GM18511 (cell line): ENCODE results near the gene TSEN54.
"Not testable (repeated sequence)": the region's sequence is repeated elsewhere in the genome, so short reads cannot be mapped to it uniquely, and the experiment has no call there.

Experiments
- ATAC-seq: cut with Tn5 transposase; IDR thresholded peaks from one replicate; pipeline ENCODE4 v1.9.1; 2021; ENCODE audit warnings: mild to moderate bottlenecking, moderate library complexity; ENCODE audit not compliant: unreplicated experiment

Gene TSEN54

DNA sequence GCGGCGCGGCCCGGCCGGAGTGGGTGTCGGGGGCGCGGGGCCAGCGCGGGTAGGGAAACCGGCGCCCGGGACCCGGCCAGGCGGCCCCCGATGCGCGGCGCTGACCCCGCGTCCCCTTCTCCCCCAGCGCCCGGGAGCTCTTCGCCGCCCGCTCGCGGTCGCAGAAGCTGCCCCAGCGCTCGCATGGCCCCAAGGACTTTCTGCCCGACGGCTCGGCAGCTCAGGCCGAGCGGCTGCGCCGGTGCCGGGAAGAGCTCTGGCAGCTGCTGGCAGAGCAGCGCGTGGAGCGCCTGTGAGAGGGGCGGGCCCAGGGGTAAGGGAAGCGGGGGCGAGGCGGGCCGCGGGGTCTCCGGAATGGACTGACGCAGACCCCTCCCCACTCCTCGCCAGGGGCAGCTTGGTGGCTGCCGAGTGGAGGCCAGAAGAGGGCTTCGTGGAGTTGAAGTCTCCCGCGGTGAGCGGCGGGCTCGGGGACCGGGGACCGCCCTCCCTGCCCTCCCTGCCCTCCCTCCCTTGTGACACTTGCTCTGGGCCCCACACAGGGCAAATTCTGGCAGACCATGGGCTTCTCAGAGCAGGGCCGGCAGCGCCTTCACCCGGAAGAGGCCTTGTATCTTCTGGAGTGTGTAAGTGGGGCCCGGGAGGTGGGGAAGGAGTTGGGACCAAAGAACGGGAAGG is 430 bp downstream of the TSEN54 start:
- peak; percentile 24 for ATAC-seq

DNA sequence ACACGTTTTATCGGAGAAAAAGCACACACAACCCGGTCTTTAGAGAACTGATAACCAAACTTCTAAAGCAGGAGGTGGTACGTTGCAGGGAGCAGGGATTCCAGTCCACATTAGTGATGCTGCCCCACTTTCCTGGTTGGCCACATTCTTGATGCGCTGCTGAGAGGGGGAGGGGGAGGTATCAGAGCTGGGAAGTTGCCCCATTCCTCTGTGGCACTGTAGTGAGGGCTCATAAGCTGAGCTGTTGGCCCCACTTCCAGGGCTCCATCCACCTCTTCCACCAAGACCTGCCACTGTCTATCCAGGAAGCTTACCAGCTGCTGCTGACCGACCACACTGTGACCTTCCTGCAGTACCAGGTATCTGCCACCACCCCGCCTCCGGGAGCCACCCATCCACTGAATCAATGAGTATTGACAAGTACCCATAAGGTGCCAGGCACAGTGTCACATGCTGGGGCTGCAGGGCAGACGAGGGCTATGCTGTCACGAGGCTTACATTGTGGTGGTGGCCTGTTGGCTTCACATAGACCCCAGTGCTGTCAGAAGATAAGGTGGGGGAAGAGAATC is 1.1 kb downstream of the TSEN54 start:
- no peak for ATAC-seq

DNA sequence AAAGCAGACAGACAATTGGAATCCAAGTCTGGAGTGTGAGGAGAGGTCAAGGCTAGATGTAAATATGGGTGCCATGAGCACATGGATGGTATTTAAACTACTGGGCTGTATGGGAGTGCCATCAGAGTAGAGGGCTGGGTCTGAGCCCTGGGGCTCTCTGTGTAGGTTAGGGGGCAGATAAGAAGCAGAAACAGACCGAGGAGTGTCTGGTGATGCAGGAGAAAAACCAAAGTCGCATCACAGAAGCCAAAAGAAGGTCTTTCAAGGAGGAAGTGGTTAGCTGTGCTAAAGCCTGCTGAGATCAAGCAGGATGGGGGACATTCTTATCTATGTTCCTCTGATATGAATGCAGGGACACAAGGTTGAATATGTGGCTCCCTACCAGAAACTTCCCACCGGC is 1.9 kb downstream of the TSEN54 start:
- no peak for ATAC-seq

DNA sequence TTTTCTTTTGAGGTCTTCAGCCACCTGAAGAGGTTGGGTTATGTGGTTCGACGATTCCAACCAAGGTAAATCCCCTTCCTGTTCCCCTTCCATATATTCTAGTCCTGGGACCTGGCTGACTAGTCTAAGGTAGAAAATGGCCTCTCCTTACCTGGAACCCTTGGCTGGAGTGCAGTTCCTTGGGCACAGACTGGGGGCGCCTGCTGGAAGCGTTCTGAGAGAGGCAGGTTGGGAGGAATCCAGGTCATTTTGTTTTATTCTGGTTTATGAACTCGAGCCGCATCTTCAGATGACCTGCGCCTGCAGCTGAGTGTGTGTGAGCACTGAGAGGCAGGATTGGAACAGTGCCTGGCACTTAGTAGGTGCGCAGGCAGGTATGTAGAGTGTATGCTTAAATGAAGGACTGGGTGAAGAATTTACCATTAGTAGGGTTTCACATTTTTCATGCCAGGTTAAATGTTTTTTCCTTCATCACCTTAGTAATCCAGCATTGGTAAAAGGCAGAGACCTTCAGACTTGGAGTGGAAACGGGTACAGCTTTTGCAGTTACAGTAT is 2.7 kb downstream of the TSEN54 start:
- no peak for ATAC-seq

DNA sequence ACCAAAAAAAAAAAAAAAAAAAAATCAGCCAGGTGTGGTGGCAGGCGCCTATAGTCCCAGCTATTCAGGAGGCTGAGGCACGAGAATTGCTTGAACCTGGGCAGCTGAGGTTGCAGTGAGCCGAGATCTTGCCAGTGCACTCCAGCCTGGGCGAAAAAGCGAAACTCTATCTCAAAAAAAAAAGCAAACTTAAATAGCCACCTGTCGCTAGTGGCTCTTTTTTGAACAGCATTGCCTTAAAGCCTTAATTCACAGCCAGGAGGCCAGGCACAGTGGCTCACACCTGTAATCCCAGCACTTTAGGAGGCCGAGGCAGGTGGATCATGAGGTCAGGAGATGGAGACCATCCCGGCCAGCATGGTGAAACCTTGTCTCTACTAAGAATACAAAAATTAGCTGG is 4.1 kb downstream of the TSEN54 start:
- ATAC-seq: not testable (repeated sequence)

DNA sequence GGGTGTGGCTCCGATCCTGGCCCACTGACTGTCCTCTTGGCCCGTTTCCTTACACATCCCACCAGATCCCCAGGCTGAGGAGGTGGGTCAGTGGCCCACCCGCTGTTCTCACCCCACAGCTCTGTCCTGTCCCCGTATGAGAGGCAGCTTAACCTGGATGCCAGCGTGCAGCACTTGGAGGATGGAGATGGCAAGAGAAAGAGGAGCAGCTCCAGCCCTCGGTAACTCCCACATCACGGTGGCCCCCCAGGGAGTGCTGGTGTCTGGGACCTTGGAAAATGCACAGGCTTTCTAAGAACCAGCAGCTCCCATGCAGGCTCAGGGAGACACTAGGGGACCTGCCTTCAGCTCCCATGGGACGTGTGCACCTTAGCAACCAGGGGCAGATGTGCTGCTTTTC is 5.0 kb downstream of the TSEN54 start:
- no peak for ATAC-seq

DNA sequence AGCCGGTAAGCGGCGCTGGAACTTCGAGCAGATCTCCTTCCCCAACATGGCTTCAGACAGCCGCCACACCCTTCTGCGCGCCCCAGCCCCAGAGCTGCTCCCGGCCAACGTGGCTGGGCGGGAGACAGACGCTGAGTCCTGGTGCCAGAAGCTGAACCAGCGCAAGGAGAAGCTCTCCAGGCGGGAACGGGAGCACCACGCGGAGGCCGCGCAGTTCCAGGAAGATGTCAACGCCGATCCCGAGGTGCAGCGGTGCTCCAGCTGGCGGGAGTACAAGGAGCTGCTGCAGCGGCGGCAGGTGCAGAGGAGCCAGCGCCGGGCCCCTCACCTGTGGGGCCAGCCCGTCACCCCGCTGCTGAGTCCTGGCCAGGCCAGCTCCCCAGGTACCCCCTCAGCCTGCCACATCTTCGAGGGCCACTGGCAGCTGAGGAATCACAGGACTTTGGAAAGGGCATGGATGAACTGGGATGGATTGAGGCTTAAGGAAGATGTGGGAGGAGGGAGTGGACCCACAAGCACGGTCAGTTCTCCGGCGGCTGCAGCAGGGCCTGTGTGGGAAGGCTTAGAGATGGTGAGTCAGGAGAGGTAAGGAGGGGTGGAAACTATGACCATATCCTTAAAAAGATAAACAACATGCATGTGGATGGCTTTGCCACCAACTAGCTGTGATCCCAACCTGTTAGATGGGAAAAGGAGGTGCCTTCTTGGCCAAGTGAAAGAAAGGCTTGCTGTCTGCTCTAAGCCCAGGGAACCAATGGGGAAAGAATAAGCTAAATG is 5.8 kb downstream of the TSEN54 start:
- no peak for ATAC-seq

DNA sequence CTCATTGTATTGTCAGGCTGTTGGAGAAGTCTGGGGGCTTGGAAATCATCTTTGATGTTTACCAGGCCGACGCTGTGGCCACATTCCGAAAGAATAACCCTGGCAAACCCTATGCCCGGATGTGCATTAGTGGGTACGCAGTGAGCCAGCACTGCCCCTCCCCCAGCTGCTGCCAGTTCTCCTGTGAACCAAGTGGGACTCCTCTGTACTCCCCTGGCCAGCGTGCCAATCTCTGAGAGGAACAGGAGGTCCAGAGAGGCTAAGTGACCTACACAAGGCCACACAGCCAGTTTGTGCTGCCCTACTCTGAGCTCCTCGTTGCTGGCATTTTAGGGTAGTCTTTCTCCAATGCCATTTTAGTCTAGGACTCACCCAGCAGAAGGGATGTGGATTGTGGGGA is 7.3 kb downstream of the TSEN54 start:
- no peak for ATAC-seq

DNA sequence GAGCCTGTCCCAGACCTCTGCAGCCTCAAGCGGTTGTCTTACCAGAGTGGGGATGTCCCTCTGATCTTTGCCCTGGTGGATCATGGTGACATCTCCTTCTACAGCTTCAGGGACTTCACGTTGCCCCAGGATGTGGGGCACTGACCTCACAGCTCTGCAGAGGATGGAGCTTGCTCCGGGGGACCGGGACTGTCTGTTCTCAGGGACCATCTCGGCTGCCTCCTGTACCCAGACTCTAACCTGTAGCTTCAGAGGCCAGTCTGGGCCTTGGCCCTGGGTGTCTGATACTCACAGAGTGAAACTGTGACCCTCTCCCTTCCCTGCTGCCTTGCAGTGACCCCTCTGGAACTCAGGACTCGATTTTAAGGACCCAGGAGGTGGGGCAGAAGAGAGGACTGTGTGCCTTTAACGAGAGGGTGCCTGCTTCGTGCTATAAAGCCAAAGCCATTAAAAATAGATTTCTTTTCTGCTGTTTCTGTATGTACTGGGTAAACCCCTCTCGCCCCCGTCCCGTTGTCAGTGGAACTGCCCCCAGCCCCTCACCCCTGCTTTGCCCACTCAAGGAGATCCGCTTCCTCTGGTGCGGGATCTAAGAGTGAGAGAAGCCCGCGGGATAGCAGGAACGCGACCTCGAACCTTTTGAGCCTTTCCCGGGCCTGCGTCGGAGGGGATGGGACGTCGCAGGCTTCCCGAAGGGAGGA is 8.1 kb downstream of the TSEN54 start:
- ATAC-seq: no peak

DNA sequence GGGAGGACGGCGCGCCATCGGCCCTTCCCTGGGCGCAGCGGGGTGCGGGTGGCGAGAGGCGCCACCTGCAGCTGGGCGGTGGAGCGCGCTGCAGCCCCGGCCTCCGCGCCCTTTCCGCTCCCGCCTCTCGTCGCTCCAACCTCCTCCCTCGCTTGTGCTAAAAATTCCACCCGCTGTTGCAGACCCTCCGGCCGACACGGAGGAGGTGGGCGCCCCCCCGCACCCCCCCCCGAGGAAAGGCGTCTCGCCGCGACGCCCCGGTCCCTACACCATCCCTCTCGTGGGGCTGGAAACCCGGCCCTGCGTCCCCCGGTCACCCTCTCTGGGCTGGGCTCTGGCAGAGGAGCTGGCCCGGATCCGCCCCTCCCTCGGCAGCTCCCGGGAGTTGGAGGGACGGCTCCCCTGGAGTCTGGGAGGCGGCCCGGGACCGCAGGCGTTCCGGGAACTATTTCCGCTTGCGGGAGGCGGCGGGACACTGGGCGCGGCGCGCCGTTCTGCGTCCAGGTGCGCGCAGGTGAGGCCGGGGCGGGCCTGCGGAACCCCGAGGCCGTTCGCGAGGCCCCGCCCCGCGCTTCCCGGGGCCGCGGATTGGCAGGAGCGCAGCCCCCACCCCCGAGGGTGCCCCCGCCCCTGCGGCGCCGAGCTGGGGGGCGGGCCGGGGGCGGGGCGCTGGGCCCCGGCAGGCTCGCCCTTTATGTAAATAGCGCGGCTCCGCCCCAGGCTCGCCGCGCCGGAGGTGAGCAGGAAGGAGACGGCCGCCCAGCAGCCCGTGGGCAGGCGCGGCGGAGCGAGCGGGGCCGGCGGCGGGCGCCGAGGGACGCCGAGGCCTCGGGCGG is 8.9 kb downstream of the TSEN54 start, which contains the start of gene LLGL2:
Gene LLGL2, plus strand, starts transcription at position 728 of the 836 bp plus-strand sequence. CDS start 17,730 bp downstream, outside the sequence.
- peak; percentile 80 for ATAC-seq

DNA sequence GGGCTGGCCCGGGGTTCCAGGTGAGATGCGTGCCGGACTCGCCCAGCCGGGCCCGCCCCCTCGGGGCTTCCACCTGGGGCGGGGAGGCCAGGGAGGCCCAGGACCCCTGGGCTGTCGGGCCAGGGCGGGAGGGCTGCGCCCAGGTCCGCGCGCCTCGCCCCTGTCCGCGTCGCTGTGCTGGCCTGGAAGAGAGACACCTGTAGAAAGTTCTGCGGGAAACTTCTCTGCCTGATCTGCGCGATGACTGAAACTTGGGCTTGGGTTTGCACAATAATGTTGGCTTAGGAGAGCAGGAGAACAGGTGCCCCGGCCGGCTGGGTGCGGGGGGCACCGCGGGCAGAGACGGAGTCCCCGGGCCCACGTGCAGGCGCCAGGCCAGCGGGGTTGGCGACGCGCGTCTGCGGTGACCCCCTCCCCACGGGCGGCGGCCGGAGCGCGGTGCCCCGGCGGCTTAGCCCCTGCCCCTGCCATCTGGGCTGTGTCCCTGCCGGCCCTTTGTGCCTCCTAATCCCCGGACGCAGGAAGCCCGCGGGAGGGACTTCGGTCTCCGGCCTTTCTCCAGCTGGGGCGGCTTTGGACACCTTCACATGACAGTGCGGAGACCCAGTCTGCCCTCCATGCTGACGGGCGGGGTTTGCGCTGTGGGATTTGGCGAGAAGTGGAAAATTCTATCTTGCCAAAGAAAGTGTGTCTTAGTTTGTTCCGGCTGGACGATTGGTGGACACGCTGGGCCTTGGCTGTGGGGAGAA is 9.7 kb downstream of the TSEN54 start:
- peak; percentile 19 for ATAC-seq

DNA sequence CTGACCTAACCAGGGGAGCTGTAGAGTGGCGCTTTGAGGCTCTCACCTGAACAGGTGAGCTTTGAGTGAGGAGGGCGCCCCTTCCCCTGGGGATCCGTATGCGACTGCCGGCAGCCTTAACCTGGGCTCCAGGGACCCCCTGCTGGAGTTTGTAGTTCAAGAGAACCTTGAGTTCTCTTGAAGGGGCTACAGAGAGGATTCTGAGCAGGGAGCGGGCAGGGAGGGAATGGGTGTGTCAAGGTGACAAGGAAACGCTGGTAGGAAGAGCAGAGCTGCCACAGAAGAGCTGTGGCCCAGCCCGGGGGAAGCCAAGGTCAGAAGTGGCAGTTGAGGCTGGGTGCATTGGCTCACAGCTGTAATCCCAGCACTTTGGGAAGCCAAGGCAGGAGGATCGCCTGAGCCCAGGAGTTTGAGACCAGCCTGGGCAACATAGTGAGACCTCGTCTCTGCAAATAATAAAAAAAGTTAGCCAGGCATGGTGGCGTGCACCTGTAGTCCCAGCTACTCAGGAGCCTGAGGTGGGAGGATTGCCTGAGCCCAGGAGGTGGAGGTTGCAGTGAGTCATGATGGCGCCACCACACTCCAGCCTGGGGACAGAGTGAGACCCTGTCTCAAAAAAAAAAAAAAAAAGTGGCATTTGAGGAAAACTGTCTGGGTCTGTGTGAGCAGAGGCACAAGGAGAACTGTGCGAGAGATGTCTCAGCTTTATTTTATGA is 10.4 kb downstream of the TSEN54 start:
- no peak for ATAC-seq

DNA sequence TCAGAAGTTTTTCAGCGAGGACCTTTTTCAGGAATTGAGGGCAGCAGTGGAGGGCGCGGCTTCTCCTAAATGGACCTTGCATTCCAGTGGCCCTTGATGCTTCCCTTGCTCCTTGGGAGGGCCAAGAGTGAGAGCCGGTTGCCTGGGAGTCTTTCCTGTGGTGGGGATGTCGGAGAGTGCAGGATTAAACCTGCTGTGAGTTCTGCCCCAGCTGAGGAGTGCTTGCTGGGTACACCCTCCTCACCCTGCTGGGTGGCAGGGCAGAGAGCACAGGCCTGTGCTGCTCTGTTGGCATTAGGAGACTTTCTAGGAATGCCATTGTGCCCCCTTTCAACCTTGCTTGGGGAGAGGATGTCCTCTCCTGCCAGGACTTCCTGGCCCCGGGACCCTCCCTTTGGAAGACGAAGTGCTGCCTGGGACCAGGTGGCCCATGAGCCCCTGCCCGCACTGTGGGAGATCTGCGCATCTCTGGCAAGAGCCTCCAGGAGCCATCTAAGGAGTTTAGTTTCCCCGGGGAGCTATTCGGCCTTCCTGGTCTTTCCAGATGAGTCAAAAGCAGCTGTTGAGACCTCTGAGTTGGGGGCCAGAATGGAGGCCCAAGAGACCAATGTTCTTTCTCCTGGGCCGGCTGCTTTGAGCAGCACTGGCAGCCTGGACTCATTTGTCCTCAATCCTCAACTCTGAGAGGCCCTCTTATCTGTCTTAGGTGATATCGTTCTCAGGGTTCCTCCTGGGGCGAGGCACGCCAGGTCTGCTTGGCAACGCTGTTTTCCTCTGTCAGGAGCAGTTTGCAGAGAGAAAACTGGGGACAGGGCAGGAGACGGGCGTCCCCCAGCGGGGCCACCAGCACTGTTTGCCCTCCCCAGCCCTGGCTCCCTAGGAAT is 14.8 kb downstream of the TSEN54 start:
- ATAC-seq: no peak

DNA sequence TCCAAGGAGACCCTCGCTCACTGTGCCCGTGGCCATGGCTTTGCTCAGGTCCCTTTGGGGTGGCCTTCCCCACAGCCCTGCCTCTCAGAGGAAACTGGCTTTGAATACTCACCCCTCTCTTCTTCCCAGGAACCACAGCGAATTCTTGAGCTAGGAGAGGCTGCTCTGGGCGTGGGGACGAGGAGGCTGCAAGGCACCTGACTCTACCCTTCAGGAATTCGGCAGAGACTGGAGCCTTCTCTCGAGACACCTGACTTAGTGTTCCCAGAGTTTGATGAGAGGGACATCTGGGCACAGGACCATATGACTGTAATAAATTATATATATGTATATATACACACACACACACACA is 15.4 kb downstream of the TSEN54 start:
- ATAC-seq: no peak

DNA sequence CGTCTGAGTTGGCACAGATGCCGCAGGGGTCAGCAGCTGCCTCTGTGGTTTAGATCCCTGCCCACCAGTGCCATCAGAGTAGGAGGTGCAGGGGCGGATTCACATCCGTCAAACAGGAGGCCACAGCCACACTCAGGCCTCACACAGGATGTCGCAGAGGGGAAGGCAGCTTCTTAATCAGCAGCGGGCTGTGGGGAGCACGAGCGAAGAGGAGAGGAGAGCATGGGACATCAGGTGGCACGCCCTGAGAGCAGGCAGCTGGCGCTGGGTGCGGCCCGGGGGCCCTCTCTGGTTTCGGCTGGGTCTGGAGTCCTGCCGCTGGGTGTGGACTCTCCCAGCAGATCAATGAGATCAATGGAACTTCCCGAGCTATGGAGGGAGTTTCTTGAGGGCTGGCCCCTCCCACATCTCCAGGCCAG is 18.8 kb downstream of the TSEN54 start:
- ATAC-seq: peak; percentile 61

DNA sequence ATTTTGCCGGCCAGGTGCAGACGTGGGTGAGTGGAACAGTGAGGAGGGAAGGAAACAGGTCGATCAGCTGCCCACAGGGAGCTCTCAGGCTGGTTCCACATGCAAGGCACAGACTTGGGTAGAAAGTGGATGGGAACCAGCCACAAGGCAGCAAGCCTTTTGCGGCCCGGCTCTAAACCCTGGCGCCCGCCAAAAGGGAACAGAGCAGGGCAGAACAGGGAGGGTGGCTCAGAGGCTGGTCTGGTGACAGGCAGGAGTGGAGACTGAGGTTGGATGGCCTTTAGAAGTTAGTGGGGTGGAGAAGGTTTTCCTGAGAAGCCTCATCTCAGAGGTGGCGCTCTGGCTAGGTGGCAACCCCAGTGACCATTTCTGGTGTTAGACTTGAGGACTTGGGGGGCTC is 19.5 kb downstream of the TSEN54 start:
- ATAC-seq: no peak

DNA sequence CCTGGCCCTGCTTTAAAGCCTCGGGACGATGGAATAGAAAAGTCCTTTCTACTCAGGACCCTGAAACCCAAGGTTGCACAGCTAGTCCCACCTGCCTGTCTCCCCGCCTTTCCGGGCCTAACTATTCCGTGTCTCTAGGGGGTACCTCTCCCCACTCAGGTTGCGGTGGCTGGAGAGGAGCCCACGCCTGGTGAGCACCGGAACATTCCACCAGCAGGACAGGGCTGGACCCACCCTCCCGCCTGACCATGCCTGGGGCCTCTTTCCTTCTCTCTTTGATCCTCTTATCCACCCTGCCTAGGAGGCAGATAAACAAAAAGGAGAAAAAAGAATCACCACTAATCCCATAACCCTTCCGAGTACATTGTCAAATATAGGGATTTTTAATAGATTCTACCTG is 20.0 kb downstream of the TSEN54 start:
- ATAC-seq: no peak
